ENCODE measurements around the gene RCC2. TPM values are rescaled to one million over a fixed set of nuclear protein-coding genes. Genes with fewer than 3 reads are reported as not detected.
A peak's percentile ranks its signal among the peaks of the same experiment; 100 is the strongest.
"Not testable (repeated sequence)": the region's sequence is repeated elsewhere in the genome, so short reads cannot be mapped to it uniquely, and the experiment has no call there.

Gene RCC2
- total RNA-seq, 1 experiment from 2014 or later, result 94.5 TPM

DNA sequence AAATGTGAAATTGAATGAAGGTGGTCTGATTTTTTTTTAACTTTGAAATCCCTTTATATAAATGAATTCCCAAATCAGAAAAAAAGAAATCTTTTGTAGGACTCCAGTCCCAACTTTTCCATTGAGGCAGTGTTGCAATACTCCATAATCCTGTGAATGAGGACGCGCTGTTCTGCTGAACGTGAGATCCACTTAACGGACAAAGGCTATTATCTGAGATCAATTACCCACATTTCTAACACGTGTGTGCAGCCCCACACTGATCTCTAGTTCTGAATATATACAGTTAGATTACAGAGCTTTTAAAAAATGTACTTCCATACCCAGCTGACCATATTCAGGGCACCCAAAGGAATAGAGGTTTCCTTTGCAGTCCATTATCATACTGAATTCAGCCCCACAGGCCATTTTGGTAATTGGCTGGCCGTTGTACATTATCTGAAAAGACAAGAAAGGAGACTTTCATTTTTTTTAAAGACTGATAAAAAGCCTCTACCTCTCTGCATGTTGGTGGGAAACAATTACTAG lies 19.0 kb downstream of the RCC2 start:
- H3K4me1 ChIP-seq (ENCODE audit: low read length), result no peaks in the 10 kb centered on the region
- H3K9ac ChIP-seq (ENCODE audit: low read length), result no peak overlapping the region
- no peaks in the 10 kb centered on the region for H3K9me3 ChIP-seq (ENCODE audit: low read length)
- H3K4me2 ChIP-seq (ENCODE audit: low read depth, low read length, poor library complexity, severe bottlenecking), result no peak overlapping the region
- no peak overlapping the region for H3K27ac ChIP-seq (ENCODE audit: low read length)
- H3K27me3 ChIP-seq (ENCODE audit: low read length), result no peaks in the 10 kb centered on the region
- peaks cover 73% of the 10 kb centered on the region for H3K36me3 ChIP-seq (ENCODE audit: insufficient read depth, low read length)
- H4K20me1 ChIP-seq (ENCODE audit: insufficient read depth, low read depth, low read length), result peaks cover 81% of the 10 kb centered on the region
- no peak overlapping the region for H3K4me3 ChIP-seq (ENCODE audit: low read length)
- H3K9me2 ChIP-seq (replicated peaks; ENCODE audit: insufficient read depth, low read length), result no peaks in the 10 kb centered on the region
- H3K79me2 ChIP-seq (ENCODE audit: low read length), result peaks cover 28% of the 10 kb centered on the region
- no peak overlapping the region for H2AFZ ChIP-seq (ENCODE audit: low read length)
- no peak for DNase-seq

DNA sequence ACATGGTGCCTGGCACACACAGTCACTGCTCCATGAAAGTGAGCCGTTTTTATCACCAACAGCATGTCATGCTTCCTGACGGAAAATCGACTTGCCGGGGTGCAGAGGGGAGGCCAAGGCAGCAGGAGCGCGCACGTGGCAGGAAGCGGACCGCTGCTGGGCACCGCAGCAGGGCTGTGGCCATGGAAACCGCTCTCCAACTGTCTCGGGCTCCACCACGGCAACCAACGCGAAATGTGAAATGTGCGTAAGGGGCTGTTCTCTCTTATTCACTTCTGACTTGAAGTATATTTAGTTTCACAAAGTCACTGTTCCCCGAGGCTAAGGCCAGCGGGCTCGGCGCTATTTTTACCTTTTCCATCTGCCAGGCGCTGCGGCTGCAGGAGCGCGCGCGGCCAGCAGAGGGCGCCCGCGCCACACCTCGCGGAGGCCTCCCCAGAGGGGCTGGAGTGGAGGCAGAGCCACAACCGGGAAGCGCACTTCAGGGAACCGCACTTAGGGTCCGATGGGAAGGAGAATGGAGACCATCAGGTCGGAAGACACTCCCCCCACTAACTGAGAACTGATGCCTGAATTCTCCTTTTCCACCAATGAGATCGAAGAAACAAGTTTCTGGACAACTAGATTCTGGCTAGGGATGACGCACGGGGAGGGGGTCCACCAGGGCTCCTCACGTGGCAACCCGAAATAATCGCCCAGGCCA lies 19.7 kb downstream of the RCC2 start:
- Histone ChIP-seq H3K27me3 (ENCODE audit: low read length) (no peaks in the 10 kb centered on the region), H2AFZ (ENCODE audit: low read length) (no peak overlapping the region), H3K4me2 (ENCODE audit: low read depth, low read length, poor library complexity, severe bottlenecking) (no peak overlapping the region), H3K9me3 (ENCODE audit: low read length) (no peaks in the 10 kb centered on the region), H3K27ac (ENCODE audit: low read length) (no peak overlapping the region), H3K36me3 (ENCODE audit: insufficient read depth, low read length) (peaks cover 71% of the 10 kb centered on the region), H3K79me2 (ENCODE audit: low read length) (peaks cover 21% of the 10 kb centered on the region), H3K9ac (ENCODE audit: low read length) (no peak overlapping the region), H3K4me3 (ENCODE audit: low read length) (no peak overlapping the region), H3K4me1 (ENCODE audit: low read length) (no peaks in the 10 kb centered on the region), H3K9me2 (replicated peaks; ENCODE audit: insufficient read depth, low read length) (no peaks in the 10 kb centered on the region), H4K20me1 (ENCODE audit: insufficient read depth, low read depth, low read length) (peaks cover 81% of the 10 kb centered on the region)
- peak; percentile 62 for DNase-seq

GRCh38 chr1:17416389-17416788 lies 23.1 kb downstream of the RCC2 start:
- no peak overlapping the region for H3K4me2 ChIP-seq (ENCODE audit: low read depth, low read length, poor library complexity, severe bottlenecking)
- DNase-seq, result no peak
- H3K9ac ChIP-seq (ENCODE audit: low read length), result no peak overlapping the region
- H3K4me1 ChIP-seq (ENCODE audit: low read length), result no peaks in the 10 kb centered on the region
- no peak overlapping the region for H3K27ac ChIP-seq (ENCODE audit: low read length)
- H3K36me3 ChIP-seq (ENCODE audit: insufficient read depth, low read length), result peaks cover 76% of the 10 kb centered on the region
- peaks cover 5% of the 10 kb centered on the region for H3K79me2 ChIP-seq (ENCODE audit: low read length)
- H4K20me1 ChIP-seq (ENCODE audit: insufficient read depth, low read depth, low read length), result peaks cover 81% of the 10 kb centered on the region
- H2AFZ ChIP-seq (ENCODE audit: low read length), result no peak overlapping the region
- no peaks in the 10 kb centered on the region for H3K27me3 ChIP-seq (ENCODE audit: low read length)
- H3K9me3 ChIP-seq (ENCODE audit: low read length), result no peaks in the 10 kb centered on the region
- H3K4me3 ChIP-seq (ENCODE audit: low read length), result no peak overlapping the region
- no peaks in the 10 kb centered on the region for H3K9me2 ChIP-seq (replicated peaks; ENCODE audit: insufficient read depth, low read length)

DNA sequence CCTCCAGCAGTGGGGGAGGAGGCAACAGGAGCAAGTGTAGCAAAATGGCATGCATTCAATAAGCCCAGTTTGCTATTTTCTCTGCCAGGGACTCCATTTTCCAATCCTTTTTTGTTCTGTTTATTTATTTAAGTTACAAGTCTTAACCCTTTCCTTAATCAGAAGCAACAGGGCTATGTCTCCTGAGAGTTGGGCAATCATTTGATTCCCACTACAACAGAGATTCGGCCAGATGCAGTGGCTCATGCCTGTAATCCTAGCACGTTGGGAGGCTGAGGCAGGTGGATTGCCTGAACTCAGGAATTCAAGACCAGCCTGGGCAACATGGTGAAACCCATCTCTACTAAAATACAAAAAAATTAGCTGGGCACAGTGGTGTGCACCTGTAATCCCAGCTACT lies 25.5 kb downstream of the RCC2 start:
- Histone ChIP-seq H3K9me2 (replicated peaks; ENCODE audit: insufficient read depth, low read length) (no peaks in the 10 kb centered on the region), H3K9me3 (ENCODE audit: low read length) (no peaks in the 10 kb centered on the region), H2AFZ (ENCODE audit: low read length) (no peak overlapping the region), H3K9ac (ENCODE audit: low read length) (no peak overlapping the region), H3K4me1 (ENCODE audit: low read length) (no peaks in the 10 kb centered on the region), H4K20me1 (ENCODE audit: insufficient read depth, low read depth, low read length) (peaks cover 84% of the 10 kb centered on the region), H3K79me2 (ENCODE audit: low read length) (no peaks in the 10 kb centered on the region; the same call in 1 of the 2 replicates), H3K4me2 (ENCODE audit: low read depth, low read length, poor library complexity, severe bottlenecking) (no peak overlapping the region), H3K27me3 (ENCODE audit: low read length) (no peaks in the 10 kb centered on the region), H3K4me3 (ENCODE audit: low read length) (no peak overlapping the region), H3K27ac (ENCODE audit: low read length) (no peak overlapping the region), H3K36me3 (ENCODE audit: insufficient read depth, low read length) (peaks cover 79% of the 10 kb centered on the region)
- no peak for DNase-seq

DNA sequence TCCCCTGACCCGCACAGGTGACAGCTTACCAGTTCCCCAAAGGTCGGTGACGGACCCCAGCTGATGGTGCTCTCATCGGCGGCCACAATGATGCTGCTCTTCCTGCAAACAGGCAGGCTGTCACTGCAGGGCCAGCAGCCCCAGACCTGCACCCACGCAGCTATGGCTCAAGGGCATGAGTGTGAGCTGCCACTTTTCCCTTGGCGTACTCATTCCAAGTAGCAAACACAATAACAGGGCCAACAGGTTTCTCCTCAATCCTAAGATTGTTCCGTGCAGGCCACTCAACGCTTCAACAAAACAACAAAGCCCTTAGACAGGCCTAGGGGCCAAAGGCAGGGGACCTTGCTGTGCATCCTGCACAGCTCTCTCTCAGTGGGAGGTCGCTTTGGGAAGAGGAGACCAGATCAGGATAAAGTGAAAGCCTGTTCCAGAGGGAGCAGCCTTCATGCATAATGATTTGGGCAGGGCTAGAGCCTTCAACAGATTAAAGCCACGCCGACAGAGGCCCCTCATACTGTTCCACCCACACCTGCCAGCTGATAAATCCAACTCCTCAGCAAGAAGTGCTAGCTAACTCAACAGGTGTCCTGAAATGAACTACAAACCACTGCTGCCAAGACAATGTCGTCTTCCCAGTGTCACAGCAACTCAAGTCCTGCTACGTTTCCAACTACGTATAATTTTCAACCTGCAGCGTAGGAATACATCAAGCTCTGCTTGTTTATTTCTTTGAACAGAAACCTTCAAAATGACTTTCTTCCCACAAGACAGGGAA lies 27.2 kb downstream of the RCC2 start:
- H3K27me3 ChIP-seq (ENCODE audit: low read length), result no peaks in the 10 kb centered on the region
- no peaks in the 10 kb centered on the region for H3K9me2 ChIP-seq (replicated peaks; ENCODE audit: insufficient read depth, low read length)
- no peak overlapping the region for H3K4me3 ChIP-seq (ENCODE audit: low read length)
- H4K20me1 ChIP-seq (ENCODE audit: insufficient read depth, low read depth, low read length), result peaks cover 77% of the 10 kb centered on the region
- no peak for DNase-seq
- H3K4me2 ChIP-seq (ENCODE audit: low read depth, low read length, poor library complexity, severe bottlenecking), result no peak overlapping the region
- H3K9ac ChIP-seq (ENCODE audit: low read length), result no peak overlapping the region
- H2AFZ ChIP-seq (ENCODE audit: low read length), result no peak overlapping the region
- no peaks in the 10 kb centered on the region for H3K4me1 ChIP-seq (ENCODE audit: low read length)
- H3K79me2 ChIP-seq (ENCODE audit: low read length), result no peaks in the 10 kb centered on the region
- H3K9me3 ChIP-seq (ENCODE audit: low read length), result no peaks in the 10 kb centered on the region
- H3K36me3 ChIP-seq (ENCODE audit: insufficient read depth, low read length), result peaks cover 70% of the 10 kb centered on the region
- H3K27ac ChIP-seq (ENCODE audit: low read length), result no peak overlapping the region

DNA sequence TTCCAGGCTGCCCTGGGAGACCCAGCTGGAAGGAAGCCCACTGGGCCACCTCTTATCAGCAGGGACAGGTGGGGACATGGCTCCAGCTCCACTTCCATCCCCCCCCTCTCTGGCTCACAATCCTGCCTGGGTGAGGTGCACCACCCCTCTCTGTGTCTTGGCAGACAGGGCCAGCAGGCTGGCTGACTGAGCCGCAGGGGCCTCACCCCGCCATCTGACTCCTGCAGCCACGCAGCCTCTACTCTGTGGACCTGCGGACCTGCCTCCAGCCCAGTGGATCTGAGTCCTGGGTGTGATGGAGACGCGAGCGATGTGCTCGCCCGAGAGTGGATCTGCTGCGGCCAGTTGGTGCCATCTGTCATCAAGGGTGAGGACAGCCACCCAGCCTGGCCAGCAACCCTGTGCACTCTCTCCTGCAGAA lies 30.1 kb downstream of the RCC2 start:
- H3K27me3 ChIP-seq (ENCODE audit: low read length), result no peaks in the 10 kb centered on the region
- DNase-seq, result no peak
- no peak overlapping the region for H3K4me2 ChIP-seq (ENCODE audit: low read depth, low read length, poor library complexity, severe bottlenecking)
- H2AFZ ChIP-seq (ENCODE audit: low read length), result no peak overlapping the region
- H3K36me3 ChIP-seq (ENCODE audit: insufficient read depth, low read length), result peaks cover 50% of the 10 kb centered on the region
- no peaks in the 10 kb centered on the region for H3K9me3 ChIP-seq (ENCODE audit: low read length)
- no peak overlapping the region for H3K4me3 ChIP-seq (ENCODE audit: low read length)
- peaks cover 66% of the 10 kb centered on the region for H4K20me1 ChIP-seq (ENCODE audit: insufficient read depth, low read depth, low read length)
- no peaks in the 10 kb centered on the region for H3K4me1 ChIP-seq (ENCODE audit: low read length)
- H3K9me2 ChIP-seq (replicated peaks; ENCODE audit: insufficient read depth, low read length), result no peaks in the 10 kb centered on the region
- no peak overlapping the region for H3K9ac ChIP-seq (ENCODE audit: low read length)
- no peaks in the 10 kb centered on the region for H3K79me2 ChIP-seq (ENCODE audit: low read length)
- H3K27ac ChIP-seq (ENCODE audit: low read length), result no peak overlapping the region

GRCh38 chr1:17407786-17408514 lies 31.5 kb downstream of the RCC2 start:
- H3K36me3 ChIP-seq (ENCODE audit: insufficient read depth, low read length), result peaks cover 40% of the 10 kb centered on the region

More at GRCh38 chr1:17407786-17408514, 31.5 kb downstream of the RCC2 start:
- H3K27ac ChIP-seq (ENCODE audit: low read length); H3K27me3 ChIP-seq (ENCODE audit: low read length); H2AFZ ChIP-seq (ENCODE audit: low read length); DNase-seq; H3K9me3 ChIP-seq (ENCODE audit: low read length); H3K4me1 ChIP-seq (ENCODE audit: low read length); H3K4me2 ChIP-seq (ENCODE audit: low read depth, low read length, poor library complexity, severe bottlenecking); H3K9me2 ChIP-seq (replicated peaks; ENCODE audit: insufficient read depth, low read length); H3K4me3 ChIP-seq (ENCODE audit: low read length); H3K79me2 ChIP-seq (ENCODE audit: low read length); H3K9ac ChIP-seq (ENCODE audit: low read length): not testable (repeated sequence)
- peaks cover 55% of the 10 kb centered on the region for H4K20me1 ChIP-seq (ENCODE audit: insufficient read depth, low read depth, low read length)

Data from Karpas-422 (cell line).